IMR-90 (cell line): ENCODE measurements around the gene SSBP3. TPM values are rescaled to one million over a fixed set of nuclear protein-coding genes. Genes with fewer than 3 reads are reported as not detected.

Source experiments
- ATAC-seq: fragments of 200-7000 bp; cut with Tn5 transposase; 2 replicates; pipeline ENCODE4 v1.9.1; 2020; ENCODE audit warnings: low read depth, mild to moderate bottlenecking, moderate library complexity
- BruUV-seq: library from RNA; stranded (reverse); fragments of 400-500 nt; replicated peaks from 2 replicates; lab custom pipeline; 2021; lab: Mats Ljungman, UMichigan
- CTCF ChIA-PET: fragments of 300-600 bp; formaldehyde crosslinking; extraction: SDS; loops from one replicate; lab custom pipeline; 2021; ENCODE audit warnings: antibody characterized with exemption; lab: Yijun Ruan, JAX
- POLR2A ChIA-PET: fragments of 300-600 bp; sonication (Branson Sonifier 250); formaldehyde crosslinking; loops from one replicate; lab custom pipeline; 2022; ENCODE audit warnings: antibody characterized with exemption; ENCODE audit not compliant: unreplicated experiment; lab: Charles Lee
- DNase-seq: peaks from one replicate; pipeline ENCODE4 v3.0.0; 2013
- H2AFZ ChIP-seq: replicated peaks from 2 replicates; pipeline ENCODE3; 2013; ENCODE audit warnings: low read length, mild to moderate bottlenecking; ENCODE audit not compliant: poor library complexity
- H2AK5ac ChIP-seq: 2 replicates; pipeline ENCODE4 v1.6.1; 2013; ENCODE audit warnings: low read depth, low read length, inconsistent platforms
- H2AK9ac ChIP-seq: replicated peaks from 2 replicates; pipeline ENCODE3; 2013; ENCODE audit warnings: mild to moderate bottlenecking, low read depth, low read length, moderate library complexity; ENCODE audit not compliant: poor library complexity
- H2BK120ac ChIP-seq: 2 replicates; pipeline ENCODE4 v1.6.1; 2013; ENCODE audit warnings: low read depth, low read length, inconsistent platforms
- H2BK15ac ChIP-seq: 3 replicates; pipeline ENCODE4 v1.6.1; 2013; ENCODE audit warnings: low read depth, low read length, inconsistent platforms
- H2BK20ac ChIP-seq: 2 replicates; pipeline ENCODE4 v1.6.1; 2013; ENCODE audit warnings: low read depth, mild to moderate bottlenecking, inconsistent platforms, low read length, moderate library complexity
- H2BK5ac ChIP-seq: 2 replicates; pipeline ENCODE4 v1.6.1; 2013; ENCODE audit warnings: mild to moderate bottlenecking, low read depth, low read length, inconsistent platforms; ENCODE audit not compliant: poor library complexity, severe bottlenecking
- H3K14ac ChIP-seq: replicated peaks from 2 replicates; pipeline ENCODE4 v1.6.1; 2013; ENCODE audit warnings: low read depth, low read length, inconsistent platforms
- H3K18ac ChIP-seq: 2 replicates; pipeline ENCODE4 v1.6.1; 2013; ENCODE audit warnings: low read depth, low read length, control low read depth
- H3K23ac ChIP-seq: 2 replicates; pipeline ENCODE4 v1.6.1; 2013; ENCODE audit warnings: low read depth, low read length, inconsistent platforms
- H3K27ac ChIP-seq: 2 replicates; pipeline ENCODE4 v1.5.1; 2013; ENCODE audit warnings: mild to moderate bottlenecking, control low read depth, low read length; ENCODE audit not compliant: insufficient read depth
- H3K27me3 ChIP-seq: 2 replicates; pipeline ENCODE4 v1.6.1; 2013; ENCODE audit warnings: low read length; ENCODE audit not compliant: control insufficient read depth, insufficient read depth
- H3K36me3 ChIP-seq: 2 replicates; pipeline ENCODE4 v1.6.1; 2013; ENCODE audit warnings: low read length, mixed read lengths; ENCODE audit not compliant: control insufficient read depth, insufficient read depth
- H3K4ac ChIP-seq: 2 replicates; pipeline ENCODE4 v1.6.1; 2013; ENCODE audit warnings: low read depth, low read length, inconsistent platforms
- H3K4me1 ChIP-seq: 2 replicates; pipeline ENCODE4 v1.6.1; 2013; ENCODE audit warnings: low read length, mixed read lengths; ENCODE audit not compliant: control insufficient read depth, insufficient read depth
- H3K4me2 ChIP-seq: 2 replicates; pipeline ENCODE4 v1.6.1; 2013; ENCODE audit warnings: low read depth, mild to moderate bottlenecking, control low read depth, low read length, moderate library complexity
- H3K4me3 ChIP-seq: 2 replicates; pipeline ENCODE4 v1.5.1; 2013; ENCODE audit warnings: low read depth, mild to moderate bottlenecking, control low read depth, low read length, moderate library complexity; ENCODE audit not compliant: insufficient read depth
- H3K56ac ChIP-seq: 2 replicates; pipeline ENCODE4 v1.6.1; 2013; ENCODE audit warnings: low read length, inconsistent platforms; ENCODE audit not compliant: insufficient read depth; ENCODE audit errors: extremely low read depth
- H3K79me1 ChIP-seq, 2 experiments: 2 replicates each; pipeline ENCODE4 v1.6.1; 2013; ENCODE audit warnings: low read length in 2 of 2, inconsistent platforms in 1 of 2, low read depth in 1 of 2
- H3K9ac ChIP-seq: 2 replicates; pipeline ENCODE4 v1.6.1; 2013; ENCODE audit warnings: low read depth, low read length, control low read depth
- H3K9me1 ChIP-seq: 2 replicates; pipeline ENCODE4 v1.6.1; 2013; ENCODE audit warnings: low read length, inconsistent platforms; ENCODE audit not compliant: insufficient read depth
- H3K9me3 ChIP-seq: 2 replicates; pipeline ENCODE4 v1.6.1; 2013; ENCODE audit warnings: low read length; ENCODE audit not compliant: control insufficient read depth, insufficient read depth
- H4K20me1 ChIP-seq: 2 replicates; pipeline ENCODE4 v1.6.1; 2013; ENCODE audit warnings: low read length, inconsistent platforms; ENCODE audit not compliant: insufficient read depth
- H4K5ac ChIP-seq: 2 replicates; pipeline ENCODE4 v1.6.1; 2013; ENCODE audit warnings: mild to moderate bottlenecking, low read depth, low read length, control low read depth
- H4K8ac ChIP-seq, 2 experiments: 2 replicates each; pipeline ENCODE4 v1.6.1; 2013; ENCODE audit warnings: low read depth in 2 of 2, low read length in 2 of 2, control low read depth in 1 of 2, inconsistent platforms in 1 of 2
- H4K91ac ChIP-seq: 2 replicates; pipeline ENCODE4 v1.6.1; 2013; ENCODE audit warnings: low read depth, low read length, inconsistent platforms; ENCODE audit not compliant: insufficient read depth
- BHLHE40 ChIP-seq: fragments of 150-350 bp; IDR thresholded peaks from 2 replicates; pipeline ENCODE4 v1.6.1; 2016; ENCODE audit warnings: mild to moderate bottlenecking, low read depth, low read length
- CEBPB ChIP-seq: IDR thresholded peaks from 2 replicates; pipeline ENCODE4 v1.6.1; 2012; ENCODE audit warnings: low read depth, low read length, improper control_type of control experiment
- CHD1 ChIP-seq: IDR thresholded peaks from 2 replicates; pipeline ENCODE4 v1.6.1; 2012; ENCODE audit warnings: low read depth, low read length, improper control_type of control experiment
- CTCF ChIP-seq: conservative IDR thresholded peaks from 2 replicates; pipeline ENCODE4 v1.5.1; 2012; ENCODE audit warnings: mild to moderate bottlenecking, low read depth, low read length, improper control_type of control experiment
- ELK1 ChIP-seq: fragments of 150-350 bp; IDR thresholded peaks from 2 replicates; pipeline ENCODE4 v1.6.1; 2016; ENCODE audit warnings: low read depth, mild to moderate bottlenecking, low read length, moderate library complexity, borderline replicate concordance
- FOS ChIP-seq: fragments of 150-350 bp; IDR thresholded peaks from 2 replicates; pipeline ENCODE4 v1.6.1; 2016; ENCODE audit warnings: low read depth, low read length
- MAFK ChIP-seq: IDR thresholded peaks from 2 replicates; pipeline ENCODE4 v1.6.1; 2012; ENCODE audit warnings: low read depth, low read length, improper control_type of control experiment
- MAZ ChIP-seq: IDR thresholded peaks from 2 replicates; pipeline ENCODE4 v1.6.1; 2012; ENCODE audit warnings: low read depth, mild to moderate bottlenecking, low read length, improper control_type of control experiment, moderate library complexity, borderline replicate concordance
- MXI1 ChIP-seq: IDR thresholded peaks from 2 replicates; pipeline ENCODE4 v1.6.1; 2012; ENCODE audit warnings: low read depth, mild to moderate bottlenecking, low read length, moderate library complexity, borderline replicate concordance
- NFE2L2 ChIP-seq: fragments of 150-350 bp; IDR thresholded peaks from 2 replicates; pipeline ENCODE4 v1.6.1; 2016; ENCODE audit warnings: low read depth, mild to moderate bottlenecking, low read length
- POLR2A ChIP-seq: IDR thresholded peaks from 2 replicates; pipeline ENCODE4 v1.6.1; 2012; ENCODE audit warnings: mild to moderate bottlenecking, low read depth, low read length
- RAD21 ChIP-seq: IDR thresholded peaks from 2 replicates; pipeline ENCODE4 v1.6.1; 2012; ENCODE audit warnings: low read length, improper control_type of control experiment
- RFX5 ChIP-seq: IDR thresholded peaks from 2 replicates; pipeline ENCODE4 v1.8.0; 2012; ENCODE audit warnings: low read depth, mild to moderate bottlenecking, low read length, moderate library complexity
- WGBS, 2 experiments: methylation state at CpG; one replicate each; pipeline versions ENCODE4 v1.1.5 to v1.1.7; 2013; ENCODE audit warnings: missing lambda C conversion rate in 2 of 2; ENCODE audit not compliant: insufficient read length in 1 of 2; ENCODE audit errors: extremely low coverage in 2 of 2; 5-methylcytosine and 5-hydroxymethylcytosine counted together
- dilution Hi-C: fragments of 300-500 bp; cut with HindIII; formaldehyde crosslinking; loops from one replicate; pipeline ENCODE4 v1.14.3; 2018; ENCODE audit warnings: low sequenced_read_pairs; ENCODE audit not compliant: unreplicated experiment
- in situ Hi-C: fragments of 300-500 bp; cut with MboI; formaldehyde crosslinking; loops from 3 replicates; pipeline ENCODE4 v1.14.3; 2019; ENCODE audit warnings: low sequenced_read_pairs, inconsistent platforms, mixed read lengths
- intact Hi-C: fragments of 100-400 bp; cut with micrococcal nuclease; formaldehyde crosslinking; loops from 2 replicates; pipeline ENCODE4 v1.10.0; 2022
- polyA plus RNA-seq, 3 experiments: library from polyadenylated mRNA; depleted of rRNA; stranded (reverse); fragments of >200 nt; gene quantifications; 2 replicates each; pipeline ENCODE4 v1.2.3, GENCODE V29; 2012; ENCODE audit warnings: low replicate concordance in 1 of 3
- total RNA-seq: library from RNA; depleted of rRNA; stranded (reverse); fragments of >200 nt; gene quantifications from 2 replicates; pipeline ENCODE4 v1.2.3, GENCODE V29; 2012

SSBP3 gene
- total and polyA plus RNA-seq, 2 of the 4 experiments (the other 2 are of a cell fraction) = 10.9 to 39.6 TPM

DNA sequence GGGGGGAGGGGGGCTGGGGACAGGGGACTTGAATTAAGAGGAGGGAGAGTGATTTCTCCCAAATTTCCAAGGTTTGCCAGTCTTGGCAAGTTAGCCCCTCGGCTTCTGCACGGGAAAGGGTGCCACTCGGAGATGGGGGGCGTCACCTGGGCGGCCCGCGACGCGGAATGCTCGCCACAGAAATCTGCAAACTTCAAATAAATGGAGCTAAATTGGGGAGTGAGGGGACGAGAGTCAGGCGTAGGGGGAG, 885 bp upstream of the SSBP3 start:
- intact Hi-C loops = loop anchor here (1.0 to 10.0 kb wide), 7 partner anchors 81 to 542 kb away; no protein-coding TSS in a partner anchor
- Histone ChIP-seq H3K4me3 (peak overlapping the region; percentile 92), H3K36me3 (peaks cover 5% of the 10 kb centered on the region), H2BK5ac (peak overlapping the region; percentile 72), H3K27me3 (no peaks in the 10 kb centered on the region), H2BK15ac (peak overlapping the region; percentile 12; the same call in 1 of the 3 replicates), H3K18ac (peak overlapping the region; percentile 80), H3K27ac (peak overlapping the region; percentile 94), H3K4me2 (peak overlapping the region; percentile 98), H3K56ac (no peak overlapping the region), H3K23ac (no peak overlapping the region), H3K79me1 (peaks cover 15 to 33% of the 10 kb centered on the region in 2 experiments), H3K9ac (peak overlapping the region; percentile 87), H3K4me1 (peaks cover 22% of the 10 kb centered on the region), H3K9me3 (no peaks in the 10 kb centered on the region), H2AFZ (peak overlapping the region; percentile 80), H3K14ac (peak overlapping the region; percentile 20; the same call in 1 of the 2 replicates), H2AK5ac (no peak overlapping the region), H2BK120ac (peak overlapping the region; percentile 73), H4K91ac (peak overlapping the region; percentile 51), H3K4ac (peak overlapping the region; percentile 70), H2BK20ac (0 out of 2 replicates have a peak overlapping the region, but pooled peaks have one; percentile 4), H4K8ac (peak overlapping the region; percentile 64 to 71; a peak in 3 of 4 replicates), H2AK9ac (peak overlapping the region; percentile 35), H3K9me1 (peaks cover 17% of the 10 kb centered on the region), H4K20me1 (peaks cover 22% of the 10 kb centered on the region), H4K5ac (peak overlapping the region; percentile 60)
- dilution Hi-C loops = no loop called here
- ATAC-seq = no peak
- WGBS, 2 experiments = 0% methylated on average over 2 of the region's 12 CpGs; no CpG with 5 or more reads in 1 of the 2 experiments
- ChIA-PET POLR2A (interaction anchor here (0.7 to 1.0 kb wide), 2 partner anchors 82 to 94 kb away, joined by 3 to 25 read pairs; no protein-coding TSS in a partner anchor), CTCF (interaction anchor here (0.6 to 0.9 kb wide), 3 partner anchors 55 to 134 kb away, joined by 3 to 8 read pairs (median 3); no protein-coding TSS in a partner anchor)
- DNase-seq = no peak
- in situ Hi-C loops = loop anchor here (5.0 kb wide), 1 partner anchor 80 kb away; no protein-coding TSS in a partner anchor
- BruUV-seq = no TSS peak
- no peak for TF ChIP-seq RAD21
- TF ChIP-seq CEBPB = no peak
- no peak for TF ChIP-seq CTCF
- no peak for TF ChIP-seq BHLHE40
- TF ChIP-seq MAZ = no peak
- TF ChIP-seq POLR2A = no peak
- no peak for TF ChIP-seq ELK1
- no peak for TF ChIP-seq MXI1
- TF ChIP-seq FOS = no peak
- TF ChIP-seq RFX5 = no peak
- no peak for TF ChIP-seq CHD1
- no peak for TF ChIP-seq MAFK
- TF ChIP-seq NFE2L2 = no peak
